NCI-H1417 (cell line): Measurements from ENCODE around the gene CALN1.
"Not testable (repeated sequence)": the region's sequence is repeated elsewhere in the genome, so short reads cannot be mapped to it uniquely, and the experiment has no call there.

ENCODE experiments used
- DNase-seq, 3 experiments: peaks; one replicate each; lab custom pipeline; 2025; lab: John Stamatoyannopoulos, UW

Gene CALN1

DNA sequence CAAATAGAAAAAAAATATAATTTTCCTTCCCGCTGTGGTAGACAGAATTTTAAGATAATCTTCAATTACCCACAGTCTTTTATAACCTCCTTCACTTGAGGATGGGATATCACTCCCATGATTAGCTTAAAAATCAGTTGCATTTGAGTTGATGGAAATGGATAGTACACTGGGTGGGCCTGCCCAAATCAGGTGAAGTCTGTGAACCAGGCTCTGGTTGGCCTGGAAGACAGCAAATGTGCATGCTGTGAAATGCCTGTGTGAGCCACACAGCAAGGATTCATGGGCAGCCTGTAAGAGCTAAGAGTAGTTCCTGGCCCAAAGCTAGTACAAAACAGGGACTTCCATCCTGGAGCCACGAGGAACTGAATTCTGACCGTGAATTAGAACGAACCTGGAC is 548.0 kb downstream of the CALN1 start:
- no peak for DNase-seq

DNA sequence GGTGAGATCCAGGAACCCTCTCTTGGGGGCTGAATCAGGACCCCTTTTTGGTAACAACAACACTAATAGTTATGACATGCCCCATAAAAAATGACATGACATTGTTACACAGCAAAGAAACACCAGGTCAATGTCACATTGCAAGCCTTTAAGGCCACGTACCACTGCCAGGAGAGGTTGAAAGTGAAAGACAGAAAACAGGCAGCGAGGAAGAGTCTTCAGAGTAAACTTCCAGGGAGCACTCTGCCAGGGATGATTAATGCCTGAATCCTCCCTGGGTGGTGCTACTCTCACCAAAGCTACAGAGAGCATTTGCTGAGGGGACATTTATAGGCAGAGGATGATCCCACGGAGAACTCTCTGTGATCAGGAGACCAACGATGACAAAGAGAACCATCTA is 551.6 kb downstream of the CALN1 start:
- no peak for DNase-seq

DNA sequence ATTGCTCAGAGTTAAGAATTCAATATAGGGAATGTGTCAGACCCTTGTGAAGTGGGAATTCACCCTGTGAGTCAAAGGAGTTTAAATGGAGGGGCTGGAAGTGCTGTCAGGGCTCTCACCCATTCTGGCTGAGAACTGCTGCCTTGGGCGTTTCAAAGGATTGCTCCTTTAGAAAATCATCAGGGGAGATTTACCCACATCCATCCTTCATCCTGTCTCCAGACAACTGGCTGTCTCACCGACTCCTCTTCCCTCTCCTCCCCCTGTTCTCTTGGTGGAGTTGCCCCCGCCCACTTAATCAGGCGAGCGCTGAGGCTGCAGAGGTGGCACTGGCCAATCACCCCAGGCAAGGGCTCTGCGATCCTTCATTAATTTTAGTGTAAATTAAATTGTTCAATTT is 554.8 kb downstream of the CALN1 start:
- no peak for DNase-seq

DNA sequence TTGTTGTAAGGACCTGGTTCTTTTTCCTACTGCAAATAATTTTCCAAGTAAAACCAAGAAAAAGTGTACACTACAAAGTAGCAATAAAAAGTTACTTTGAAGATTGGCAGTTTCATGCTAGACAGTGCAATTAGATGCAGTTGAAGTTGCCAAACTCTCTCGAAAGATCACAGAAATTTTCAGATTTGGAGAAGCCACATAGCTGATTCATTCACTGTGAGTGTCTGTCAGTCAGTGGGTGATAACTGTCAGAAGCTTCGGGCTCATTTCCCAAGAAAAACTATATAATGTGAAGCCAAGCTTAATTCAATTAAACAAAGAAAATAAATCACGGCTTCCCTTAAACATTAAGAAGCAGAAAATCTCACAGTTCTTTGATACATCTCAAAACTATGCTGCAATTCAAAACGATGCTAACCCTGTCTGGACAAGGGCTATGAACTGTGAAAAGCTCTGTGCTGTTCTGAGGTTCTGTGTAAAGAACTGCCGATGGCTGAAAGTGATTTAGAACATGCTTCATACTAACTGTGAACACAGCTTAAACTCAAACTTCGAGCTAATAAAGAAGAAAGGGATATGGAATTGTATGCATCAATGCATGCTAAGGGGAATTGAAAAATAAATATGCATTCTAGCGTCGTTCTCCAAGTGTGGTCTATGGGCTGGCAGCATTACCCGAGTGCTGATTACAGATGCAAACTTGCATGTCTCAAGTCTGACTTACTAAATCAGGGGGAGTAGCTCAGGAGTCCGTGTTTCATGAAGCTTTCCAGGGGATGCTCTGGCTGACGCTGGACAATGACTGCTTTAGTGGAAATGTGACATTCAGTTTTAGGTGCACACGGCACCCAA is 557.4 kb downstream of the CALN1 start:
- no peak for DNase-seq

DNA sequence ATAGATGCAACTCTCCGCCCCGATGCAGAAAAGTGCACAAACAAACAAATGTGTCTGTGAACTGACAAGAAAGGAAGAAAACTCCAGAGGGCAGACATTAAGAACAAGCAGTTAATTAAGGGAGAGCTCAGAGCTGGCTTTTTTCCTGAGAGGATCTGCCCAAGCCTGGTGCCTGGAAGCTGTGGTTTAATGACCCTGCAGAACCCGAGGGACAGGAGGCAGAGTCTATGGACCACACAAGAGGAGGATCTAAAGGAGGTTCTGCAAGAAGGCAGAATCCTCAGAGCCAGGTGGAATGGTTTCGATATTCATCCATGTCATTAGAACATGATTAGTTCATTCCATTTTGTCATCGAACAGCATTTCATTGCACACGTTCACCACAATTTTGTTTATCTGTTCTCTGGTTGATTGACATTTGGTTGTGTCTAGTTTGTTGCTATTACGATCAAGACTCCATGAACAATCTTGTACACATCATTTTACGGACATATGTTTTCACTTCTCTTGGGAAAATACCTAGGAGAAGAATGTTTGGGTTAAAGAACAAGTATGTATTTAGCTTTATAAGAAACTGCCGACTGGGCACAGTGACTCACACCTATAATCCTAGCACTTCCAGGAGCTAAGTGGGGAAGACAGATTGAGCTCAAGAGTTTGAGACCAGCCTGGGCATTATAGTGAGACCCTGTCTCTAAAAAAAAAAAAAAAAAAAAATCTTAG is 560.2 kb downstream of the CALN1 start:
- no peak for DNase-seq

DNA sequence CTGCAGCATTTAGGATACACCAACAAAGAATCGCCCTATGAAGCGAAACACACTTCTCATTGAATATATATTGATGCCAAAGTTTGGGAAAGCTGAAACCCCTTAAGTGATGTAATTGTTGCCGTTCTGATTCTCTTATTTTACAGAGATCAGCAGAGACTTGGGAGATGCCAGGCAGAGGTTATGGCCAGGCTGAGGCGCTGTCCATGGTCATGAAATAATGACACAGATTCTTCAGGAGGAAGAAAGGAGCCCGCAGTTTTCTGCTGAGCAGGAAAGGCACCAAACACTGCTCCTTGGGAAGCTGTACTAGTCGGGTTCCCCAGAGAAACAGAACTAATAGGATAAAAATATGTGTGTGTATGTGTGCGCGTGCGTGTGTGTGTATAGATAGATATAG is 566.0 kb downstream of the CALN1 start:
- DNase-seq: no peak

DNA sequence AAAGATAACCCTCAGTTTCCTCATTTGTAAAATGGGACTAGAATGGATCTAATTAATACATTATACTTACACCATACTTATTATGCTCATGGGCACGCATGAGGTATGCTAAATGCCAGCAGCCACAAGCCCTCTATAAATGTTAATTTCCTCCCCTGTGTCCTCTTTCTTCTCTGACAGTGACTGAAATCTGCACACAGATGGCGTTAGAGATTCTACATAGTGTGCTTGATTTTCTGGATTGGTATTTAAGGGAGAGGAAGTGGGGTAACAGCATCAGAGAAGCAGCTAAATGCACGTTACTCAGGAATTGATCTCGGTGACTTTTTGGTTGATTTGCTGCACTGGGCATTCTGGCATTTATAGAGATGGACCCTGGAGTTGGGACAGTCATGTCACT is 568.5 kb downstream of the CALN1 start:
- no peak for DNase-seq

DNA sequence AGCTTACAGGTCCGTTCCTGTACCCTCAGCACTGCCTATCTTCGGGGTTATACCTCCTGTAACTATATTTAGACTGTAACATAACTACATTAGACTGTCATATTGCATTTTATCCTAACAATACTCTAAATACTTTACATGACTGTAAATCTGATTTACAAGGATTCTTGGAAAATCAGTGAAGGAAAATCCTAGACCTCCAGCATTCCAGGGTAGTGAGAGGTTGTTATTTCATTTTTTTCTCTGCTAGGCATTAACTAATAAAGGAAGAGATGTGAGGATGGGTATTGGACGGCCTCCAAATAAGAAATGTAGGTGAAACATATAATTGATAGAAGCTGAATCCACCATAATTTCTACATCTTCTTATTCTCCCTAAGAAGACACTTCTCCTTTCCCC is 569.4 kb downstream of the CALN1 start:
- no peak for DNase-seq

DNA sequence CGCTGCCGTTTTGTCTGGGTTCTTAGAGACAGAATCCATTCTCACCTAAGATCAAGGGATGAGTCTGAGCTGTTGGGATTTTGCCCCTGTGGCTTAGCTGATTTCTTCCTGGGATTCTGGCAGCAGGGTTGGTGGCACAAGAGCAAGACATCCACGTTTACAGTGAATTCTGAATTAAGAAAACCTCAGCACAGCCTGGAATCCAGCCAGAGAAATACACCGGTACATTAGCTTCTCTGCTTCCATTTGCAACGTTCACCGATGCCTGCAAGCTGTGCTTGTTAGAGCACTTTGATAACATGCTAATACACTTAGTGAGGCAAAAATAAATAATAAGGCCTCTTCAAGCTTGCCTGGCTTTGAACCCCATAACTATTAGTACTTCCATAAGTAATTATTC is 569.8 kb downstream of the CALN1 start:
- DNase-seq: no peak

DNA sequence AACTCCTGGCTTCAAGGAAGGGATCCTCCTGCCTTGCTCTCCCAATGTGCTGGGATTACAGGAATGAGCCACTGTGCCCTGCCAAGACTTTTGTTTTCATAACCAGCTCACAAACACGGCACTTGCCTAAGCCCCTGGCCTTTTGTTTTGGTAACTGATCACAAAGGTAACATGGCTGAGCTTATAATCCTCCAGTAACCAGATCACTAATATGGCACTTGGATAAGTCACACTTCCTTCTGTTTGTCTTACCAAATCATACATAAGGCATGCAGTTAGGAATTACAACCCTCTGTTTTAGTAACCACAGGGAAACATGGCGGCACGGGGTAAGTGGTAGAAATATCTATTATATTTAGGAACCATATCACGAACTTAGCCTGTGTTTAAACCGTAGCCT is 577.1 kb downstream of the CALN1 start:
- no peak for DNase-seq

DNA sequence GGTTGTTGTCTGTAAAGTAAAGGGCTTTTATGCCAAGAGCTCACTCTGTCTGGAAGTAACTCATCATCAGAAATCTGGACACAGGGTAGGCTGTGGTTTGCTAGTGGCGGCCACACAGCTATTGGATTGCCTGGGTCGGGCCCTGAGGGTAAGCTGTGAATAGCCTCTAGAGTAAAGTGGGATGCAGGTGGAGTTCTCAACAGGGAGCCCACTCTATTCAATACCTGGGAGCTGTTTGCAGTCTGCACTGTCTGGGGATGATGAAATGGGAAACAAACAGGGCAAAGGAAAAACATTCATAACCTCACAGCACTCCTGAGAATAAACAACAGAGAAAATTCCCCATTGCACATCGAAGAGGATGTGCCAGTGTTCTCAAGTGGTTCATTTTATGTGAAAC is 582.6 kb downstream of the CALN1 start:
- peak in 2 of 3 experiments; percentile 16 to 25 for DNase-seq

DNA sequence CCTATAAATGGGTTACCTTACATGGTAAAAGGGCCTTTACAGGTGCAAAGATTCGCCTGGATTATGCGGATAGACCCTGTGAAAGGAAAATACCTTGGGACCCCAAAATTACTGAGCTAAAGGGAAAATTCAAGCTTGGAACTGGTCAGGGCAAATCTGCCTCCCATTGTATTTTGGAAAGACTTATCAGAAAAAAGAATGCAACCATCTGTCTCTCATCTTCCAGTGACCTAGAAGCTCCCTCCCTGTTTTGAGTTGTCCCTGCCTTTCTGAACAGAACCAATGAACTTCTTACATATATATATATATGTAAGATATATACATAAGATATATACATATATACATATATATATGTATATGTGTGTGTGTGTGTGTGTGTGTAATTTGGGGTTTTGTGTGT is 583.8 kb downstream of the CALN1 start:
- DNase-seq: no peak

DNA sequence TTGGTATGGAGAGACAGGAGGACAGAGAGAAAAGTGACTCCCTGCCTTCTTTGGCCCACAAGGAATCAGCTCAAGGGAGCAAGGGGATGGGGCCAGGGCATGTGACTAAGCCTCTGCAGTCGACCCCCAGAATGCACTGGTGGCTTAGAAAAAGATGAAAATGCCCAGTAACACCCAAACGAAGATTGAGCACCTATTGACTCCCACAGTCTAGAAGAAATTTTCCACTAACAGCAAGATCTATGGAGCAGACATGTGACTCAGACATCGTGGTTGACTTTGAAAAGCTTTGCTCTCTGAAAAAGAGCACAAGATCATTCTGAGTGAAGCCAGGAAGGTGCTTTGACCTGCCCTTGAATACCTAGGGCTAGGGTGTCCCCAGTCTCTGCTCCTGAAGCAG is 586.0 kb downstream of the CALN1 start:
- DNase-seq: no peak

DNA sequence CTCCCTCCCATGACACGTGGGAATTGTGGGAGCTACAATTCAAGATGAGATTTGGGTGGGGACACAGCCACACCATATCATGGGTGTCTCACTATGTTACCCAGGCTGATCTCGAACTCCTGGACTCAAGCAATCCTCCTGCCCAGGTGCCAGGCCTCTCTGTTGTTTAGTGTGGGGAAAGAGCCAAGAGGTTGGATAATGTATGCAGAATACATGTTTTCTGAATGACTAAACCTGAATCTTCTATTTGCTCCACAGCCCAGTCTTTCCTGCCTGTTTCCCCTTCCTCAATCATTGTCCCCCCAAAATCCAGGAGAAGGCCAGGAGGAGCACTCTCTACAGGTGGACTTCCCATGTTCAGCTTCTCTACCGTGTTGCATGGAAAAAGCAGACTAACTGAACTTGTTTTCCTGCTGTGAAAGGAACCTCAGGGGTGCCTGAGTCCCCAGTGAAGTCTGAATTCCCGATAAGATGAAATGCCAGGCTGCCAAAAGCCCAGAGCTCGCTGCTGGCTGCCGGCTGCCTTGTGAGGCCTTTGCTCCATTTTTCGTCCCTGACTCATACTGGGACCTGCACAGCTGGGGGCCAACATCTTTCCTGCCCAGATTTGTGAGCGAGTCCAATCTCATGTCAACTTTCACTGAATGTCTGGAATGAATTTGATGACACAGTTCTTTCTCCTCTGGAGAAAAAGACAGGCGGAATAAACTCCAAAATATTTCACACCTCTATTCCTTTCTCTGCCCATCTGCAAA is 588.0 kb downstream of the CALN1 start:
- no peak for DNase-seq

DNA sequence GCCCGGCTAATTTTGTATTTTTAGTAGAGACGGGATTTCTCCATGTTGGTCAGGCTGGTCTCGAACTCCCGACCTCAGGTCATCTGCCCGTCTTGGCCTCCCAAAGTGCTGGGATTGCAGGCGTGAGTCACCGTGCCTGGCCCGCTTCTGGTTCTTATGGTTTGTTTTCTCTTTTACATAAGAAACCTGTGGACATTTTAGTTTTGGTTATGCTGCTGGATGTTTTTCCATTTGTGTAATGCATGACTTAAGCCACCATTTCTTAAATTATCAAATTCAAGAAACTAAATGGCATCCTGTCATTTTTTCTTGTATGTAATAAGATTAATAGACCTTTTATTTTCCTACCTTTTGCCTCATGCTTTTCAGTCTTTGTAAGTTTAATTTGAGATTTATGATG is 589.7 kb downstream of the CALN1 start:
- not testable (repeated sequence) for DNase-seq

DNA sequence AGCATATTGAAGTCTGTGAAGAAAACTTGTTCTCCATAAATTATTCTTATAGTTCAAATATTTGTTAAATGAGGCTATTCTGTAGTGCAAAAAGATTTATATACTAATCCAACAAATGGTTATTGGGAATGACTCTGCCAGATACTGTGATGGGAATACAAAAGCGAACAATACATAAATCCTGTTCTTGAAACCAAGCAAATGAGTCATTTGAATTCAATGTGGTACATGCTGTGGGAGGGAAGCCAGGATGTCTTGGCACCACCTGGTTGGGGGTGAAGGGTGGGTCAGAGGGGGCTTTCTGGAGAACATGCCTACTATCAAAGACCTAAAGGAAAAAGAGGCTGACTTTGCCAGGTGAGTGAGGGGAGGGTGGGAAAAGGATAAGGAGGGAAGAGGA is 594.2 kb downstream of the CALN1 start:
- no peak for DNase-seq

DNA sequence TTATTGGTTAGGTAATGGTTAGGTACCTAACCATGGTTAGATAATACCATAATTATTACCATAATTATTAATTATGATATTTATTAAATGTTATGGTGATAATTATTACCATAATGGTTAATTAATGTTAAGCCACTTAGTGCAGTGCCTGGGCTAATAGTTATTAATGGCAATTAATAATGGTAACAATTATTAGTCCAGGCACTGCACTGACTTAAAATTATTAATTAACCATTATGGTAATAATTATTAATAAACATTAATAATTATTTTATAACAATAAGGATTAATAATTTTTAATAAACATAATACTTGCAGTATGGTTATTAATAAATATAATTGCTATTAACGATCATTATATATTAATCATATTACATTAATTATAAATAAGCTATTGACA is 604.0 kb downstream of the CALN1 start:
- no peak for DNase-seq

DNA sequence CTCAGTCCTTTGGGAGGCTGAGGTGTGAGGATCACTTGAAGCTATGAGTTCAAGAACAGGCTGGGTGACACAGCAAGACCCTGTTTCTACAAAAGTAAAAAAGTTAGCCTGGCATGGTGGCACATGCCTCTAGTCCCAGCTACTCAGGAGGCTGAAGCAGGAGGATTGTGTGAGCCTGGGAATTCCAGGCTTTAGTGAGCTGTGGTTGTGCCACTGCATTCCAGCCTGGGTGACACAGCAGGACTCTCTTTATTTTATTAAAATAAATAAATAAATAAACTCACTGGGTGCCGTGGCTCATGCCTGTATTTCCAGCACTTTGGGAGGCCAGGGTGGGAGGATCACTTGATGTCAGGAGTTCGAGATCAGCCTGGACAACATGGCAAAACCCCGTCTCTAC is 607.9 kb downstream of the CALN1 start:
- DNase-seq: no peak

DNA sequence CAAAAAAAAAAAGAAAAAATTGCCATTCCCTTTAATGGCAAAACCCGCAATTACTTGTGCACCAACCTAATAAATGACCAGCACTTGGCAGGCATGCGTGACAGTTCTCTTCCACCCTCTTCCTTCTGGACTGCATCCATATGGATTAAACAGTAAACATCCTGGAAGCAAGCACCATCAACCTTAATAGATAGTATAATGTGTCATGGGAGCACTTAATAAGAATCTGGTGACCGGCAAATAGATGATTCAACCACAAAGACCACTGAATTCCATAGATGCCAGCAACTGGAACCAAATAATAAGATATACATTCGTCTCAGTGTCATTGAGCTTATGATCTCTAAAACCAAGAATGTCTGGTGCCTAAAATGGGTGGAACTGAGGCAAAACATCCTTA is 610.2 kb downstream of the CALN1 start:
- no peak for DNase-seq

DNA sequence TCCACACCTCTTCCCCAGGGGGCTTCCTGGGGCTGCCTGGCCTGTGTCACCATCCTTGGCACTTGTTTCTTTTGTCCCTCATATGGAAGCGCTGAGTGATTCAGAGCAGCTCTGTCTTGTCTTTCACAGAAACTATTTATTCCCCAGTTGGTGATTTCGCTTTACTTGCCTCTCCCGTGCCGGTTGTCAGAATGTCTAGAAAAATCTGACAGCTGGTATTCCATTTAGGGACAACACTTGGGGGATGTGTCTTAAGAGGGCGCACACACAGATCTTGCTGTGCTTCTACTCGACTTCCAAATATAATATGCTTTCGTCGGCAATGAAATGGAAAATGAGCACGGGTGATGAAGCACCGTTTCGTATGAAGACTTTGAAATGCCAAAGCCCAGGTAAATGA is 611.8 kb downstream of the CALN1 start:
- no peak for DNase-seq

DNA sequence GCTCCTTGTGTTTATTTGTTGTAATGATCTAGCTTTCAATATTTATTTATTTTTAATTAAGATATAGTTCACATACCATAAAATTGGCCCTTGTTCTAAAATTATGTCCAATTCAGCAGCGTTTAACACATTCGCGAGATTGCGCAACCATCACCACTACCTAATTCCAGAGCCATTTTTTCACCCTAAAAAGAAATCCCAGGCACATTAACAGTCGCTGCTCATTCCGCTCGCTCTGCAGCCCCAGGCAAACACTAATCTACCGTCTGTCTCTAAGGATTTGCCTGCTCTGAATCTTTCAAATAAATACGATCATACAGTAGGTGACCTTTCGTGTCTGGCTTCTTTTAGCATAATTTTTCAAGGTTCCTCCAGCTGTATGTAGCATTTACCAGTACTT is 616.7 kb downstream of the CALN1 start:
- no peak for DNase-seq

DNA sequence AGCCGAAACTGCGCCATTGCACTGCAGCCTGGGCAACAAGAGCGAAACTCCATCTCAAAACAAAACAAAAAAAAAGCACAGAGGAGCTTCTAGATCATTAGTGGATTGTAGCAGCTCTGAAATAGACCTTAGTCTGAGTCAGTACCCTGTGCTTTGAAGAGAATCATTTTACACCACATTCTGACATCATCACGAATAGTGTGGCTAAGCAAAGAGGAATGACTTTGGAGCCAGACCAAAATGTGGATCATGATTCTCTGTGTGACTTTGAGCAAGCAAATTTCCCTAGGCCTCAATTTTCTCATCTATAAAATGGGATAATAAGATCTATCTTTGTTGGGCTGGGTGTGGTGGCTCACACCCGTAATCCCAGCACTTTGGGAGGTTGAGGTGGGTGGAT is 618.9 kb downstream of the CALN1 start:
- DNase-seq: no peak

DNA sequence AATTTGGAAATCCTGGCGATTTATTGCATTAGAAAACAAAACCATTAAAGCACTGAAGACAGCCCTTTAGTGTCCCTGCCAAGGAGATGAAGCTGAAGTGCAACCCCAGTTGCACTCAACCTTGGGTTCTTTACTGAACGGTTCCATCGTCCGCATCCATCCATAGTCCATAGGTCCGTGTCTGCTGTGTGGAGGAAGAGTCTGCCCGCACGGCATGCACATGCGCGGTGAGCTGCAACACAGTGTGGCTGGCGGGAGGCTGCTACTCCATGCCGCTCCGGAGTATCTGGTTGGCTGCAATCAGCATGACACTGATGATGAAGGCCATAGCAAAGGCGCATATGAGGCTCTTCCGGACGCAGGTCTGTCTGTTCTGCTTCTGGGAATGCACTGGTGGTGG is 624.6 kb downstream of the CALN1 start:
- DNase-seq: no peak
